Measurements from ENCODE around the gene TMEM205. TPM values are rescaled to one million over a fixed set of nuclear protein-coding genes. Genes with fewer than 3 reads are reported as not detected.

Gene TMEM205
- total RNA-seq, 6 donors from 2014 or later = 85.9 to 260 (median 132) TPM

- ATAC-seq (ENCODE audit: low FRiP score in 2 of 2) = no peak
Observed at GRCh38 chr19:11384778-11385129, 38.7 kb upstream of the TMEM205 start.

GRCh38 chr19:11383706-11384048 is 37.6 kb upstream of the TMEM205 start:
- Histone ChIP-seq H3K27me3 (peaks cover 0 to 3% (median 0%) of the 10 kb centered on the region in 4 donors), H3K4me1 (peaks cover 47 to 63% (median 54%) of the 10 kb centered on the region in 4 donors), H3K9me3 (no peaks in the 10 kb centered on the region), H3K27ac (peak overlapping the region in 2 of 4 donors; percentile 72 to 78), H3K4me3 (peak overlapping the region; percentile 1 to 61 (median 50)), H3K36me3 (no peaks in the 10 kb centered on the region)
- WGBS, 2 donors = 1% methylated on average over 9 of the region's 9 CpGs; no CpG with 5 or more reads in 1 of the 2 donors
- DNase-seq = no peak
- TF ChIP-seq EP300 (IDR thresholded peaks at IDR 0.05) (no peak), POLR2A (IDR thresholded peaks at IDR 0.05) (no peak), POLR2AphosphoS5 (IDR thresholded peaks at IDR 0.05) (no peak)
- TF ChIP-seq, protein P1, sequence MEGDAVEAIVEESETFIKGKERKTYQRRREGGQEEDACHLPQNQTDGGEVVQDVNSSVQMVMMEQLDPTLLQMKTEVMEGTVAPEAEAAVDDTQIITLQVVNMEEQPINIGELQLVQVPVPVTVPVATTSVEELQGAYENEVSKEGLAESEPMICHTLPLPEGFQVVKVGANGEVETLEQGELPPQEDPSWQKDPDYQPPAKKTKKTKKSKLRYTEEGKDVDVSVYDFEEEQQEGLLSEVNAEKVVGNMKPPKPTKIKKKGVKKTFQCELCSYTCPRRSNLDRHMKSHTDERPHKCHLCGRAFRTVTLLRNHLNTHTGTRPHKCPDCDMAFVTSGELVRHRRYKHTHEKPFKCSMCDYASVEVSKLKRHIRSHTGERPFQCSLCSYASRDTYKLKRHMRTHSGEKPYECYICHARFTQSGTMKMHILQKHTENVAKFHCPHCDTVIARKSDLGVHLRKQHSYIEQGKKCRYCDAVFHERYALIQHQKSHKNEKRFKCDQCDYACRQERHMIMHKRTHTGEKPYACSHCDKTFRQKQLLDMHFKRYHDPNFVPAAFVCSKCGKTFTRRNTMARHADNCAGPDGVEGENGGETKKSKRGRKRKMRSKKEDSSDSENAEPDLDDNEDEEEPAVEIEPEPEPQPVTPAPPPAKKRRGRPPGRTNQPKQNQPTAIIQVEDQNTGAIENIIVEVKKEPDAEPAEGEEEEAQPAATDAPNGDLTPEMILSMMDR (IDR thresholded peaks at IDR 0.05) = no peak
- no peak for ATAC-seq (ENCODE audit: low FRiP score in 2 of 2)

More at GRCh38 chr19:11384778-11385129, 38.7 kb upstream of the TMEM205 start:
- no peak for DNase-seq
- WGBS, 2 donors = 81 to 88% methylated on average over 5 of the region's 5 CpGs
- no peak overlapping the region for H3K4me3 ChIP-seq
- peaks cover 0 to 3% (median 0%) of the 10 kb centered on the region in 4 donors for H3K27me3 ChIP-seq
- H3K36me3 ChIP-seq = no peaks in the 10 kb centered on the region
- H3K9me3 ChIP-seq = no peaks in the 10 kb centered on the region
- TF ChIP-seq, protein P1 (IDR thresholded peaks at IDR 0.05) = no peak
- TF ChIP-seq POLR2AphosphoS5 (IDR thresholded peaks at IDR 0.05) = no peak
- no peak for TF ChIP-seq EP300 (IDR thresholded peaks at IDR 0.05)
- no peak for TF ChIP-seq POLR2A (IDR thresholded peaks at IDR 0.05)
- H3K4me1 ChIP-seq = peaks cover 46 to 62% (median 54%) of the 10 kb centered on the region in 4 donors
- H3K27ac ChIP-seq = peak overlapping the region in 1 of 4 donors; percentile 72

- DNase-seq = peak; percentile 81 to 92
Observed at GRCh38 chr19:11382898-11383705, 37.0 kb upstream of the TMEM205 start.

DNA sequence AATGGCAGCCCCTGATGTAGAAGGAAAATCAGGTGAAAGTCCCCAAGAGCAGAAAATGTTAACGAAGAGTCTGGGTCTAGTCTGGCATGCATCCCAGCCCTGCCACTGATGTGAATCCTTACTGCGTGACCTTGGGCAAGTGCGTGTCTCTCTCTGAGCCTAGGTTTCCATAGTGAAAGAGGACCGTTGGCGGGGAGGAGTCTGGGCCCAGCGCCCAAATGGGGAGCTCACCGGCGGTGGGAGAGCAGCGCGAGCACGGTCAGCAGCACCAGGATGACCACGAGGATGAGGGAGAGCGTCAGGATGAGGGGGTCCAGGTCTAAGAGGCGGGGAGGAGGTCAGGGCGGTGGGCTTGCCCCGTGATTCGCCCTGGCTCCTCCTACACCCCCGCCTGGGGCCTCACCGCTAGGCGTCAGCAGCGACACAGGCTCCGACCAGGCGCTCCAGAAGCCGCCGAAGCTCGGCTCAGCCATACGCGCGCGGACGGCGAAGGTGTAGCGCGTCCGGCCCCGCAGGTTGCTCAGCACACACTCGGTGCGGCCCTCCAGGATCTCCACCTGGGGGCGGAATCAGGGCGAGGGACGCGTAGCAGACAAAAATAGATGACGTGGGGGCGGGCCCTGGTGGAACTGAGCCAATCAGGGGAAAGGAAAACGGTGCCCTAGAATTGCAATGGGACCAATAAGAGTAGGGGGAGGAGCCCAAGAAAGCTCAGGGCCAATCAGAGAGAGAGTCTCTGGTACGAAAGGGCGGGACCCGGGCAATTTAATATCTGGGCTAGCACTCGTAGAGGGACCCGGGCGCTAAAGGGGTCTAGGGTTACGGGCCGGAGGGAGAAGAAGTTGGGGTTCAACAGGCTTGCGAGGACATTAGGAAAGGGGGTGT is 34.8 kb upstream of the TMEM205 start:
- peaks cover 62 to 74% (median 67%) of the 10 kb centered on the region in 4 donors for H3K4me1 ChIP-seq
- no peaks in the 10 kb centered on the region for H3K9me3 ChIP-seq
- H3K36me3 ChIP-seq = peaks cover 0 to 6% (median 0%) of the 10 kb centered on the region in 4 donors
- H3K27me3 ChIP-seq = peaks cover 0 to 3% (median 0%) of the 10 kb centered on the region in 4 donors
- ATAC-seq (ENCODE audit: low FRiP score in 2 of 2) (peak; percentile 94), DNase-seq (peak; percentile 95)
- WGBS, 2 donors = 3 to 4% methylated on average over 31 to 44 of the region's 54 CpGs
- H3K27ac ChIP-seq = peak overlapping the region; percentile 72 to 95 (median 91)
- peak overlapping the region; percentile 36 to 65 (median 58) for H3K4me3 ChIP-seq
- TF ChIP-seq POLR2A (IDR thresholded peaks at IDR 0.05) = peak in 3 of 4 donors; percentile 51 to 86 (median 82)
- TF ChIP-seq, protein P1 (IDR thresholded peaks at IDR 0.05) = peak; percentile 67 to 95 (median 90)
- TF ChIP-seq EP300 (IDR thresholded peaks at IDR 0.05) = no peak
- peak; percentile 82 to 96 for TF ChIP-seq POLR2AphosphoS5 (IDR thresholded peaks at IDR 0.05)

More at GRCh38 chr19:11382898-11383705, 37.0 kb upstream of the TMEM205 start:
- Histone ChIP-seq H3K4me1 (peaks cover 52 to 68% (median 59%) of the 10 kb centered on the region in 4 donors), H3K27ac (peak overlapping the region in 2 of 4 donors; percentile 72 to 78), H3K36me3 (peaks cover 0 to 2% (median 0%) of the 10 kb centered on the region in 4 donors), H3K9me3 (no peaks in the 10 kb centered on the region), H3K4me3 (peak overlapping the region in 3 of 4 donors; percentile 50 to 61 (median 50)), H3K27me3 (peaks cover 0 to 3% (median 0%) of the 10 kb centered on the region in 4 donors)
- TF ChIP-seq, protein P1 (IDR thresholded peaks at IDR 0.05) = peak; percentile 60 to 87 (median 78)
- no peak for TF ChIP-seq EP300 (IDR thresholded peaks at IDR 0.05)
- peak in 1 of 4 donors; percentile 8 for TF ChIP-seq POLR2A (IDR thresholded peaks at IDR 0.05)
- no peak for TF ChIP-seq POLR2AphosphoS5 (IDR thresholded peaks at IDR 0.05)
- WGBS, 2 donors = 0 to 8% methylated on average over 4 to 37 of the region's 65 CpGs
- peak; percentile 20 to 31 for ATAC-seq (ENCODE audit: low FRiP score in 2 of 2)
